HEK293 (cell line): Measurements from ENCODE around the gene AHCYL2.

ENCODE experiments used
- KLF16 ChIP-seq: fragments of 450-650 bp; formaldehyde crosslinking; IDR thresholded peaks from 2 replicates; pipeline ENCODE4 v1.5.1; 2017; ENCODE audit warnings: missing biosample characterization, missing genetic modification characterization
- TCF7L2 ChIP-seq: IDR thresholded peaks from 2 replicates; pipeline ENCODE4 v1.6.1; 2011; ENCODE audit warnings: low read depth, mild to moderate bottlenecking, inconsistent platforms, low read length, moderate library complexity, borderline replicate concordance
- ZBTB8A ChIP-seq: fragments of 450-650 bp; formaldehyde crosslinking; IDR thresholded peaks from 2 replicates; pipeline ENCODE4 v1.5.1; 2016; ENCODE audit warnings: missing biosample characterization, missing genetic modification characterization
- ZNF24 ChIP-seq: fragments of 450-650 bp; formaldehyde crosslinking; IDR thresholded peaks from 2 replicates; pipeline ENCODE4 v1.5.1; 2016; ENCODE audit warnings: missing biosample characterization, missing genetic modification characterization
- ZNF274 ChIP-seq, 2 experiments: fragments of 200-500 bp in 1 of 2; fragments of 450-650 bp in 1 of 2; sonication (Bioruptor generic) in 1 of 2; formaldehyde crosslinking in 1 of 2; IDR thresholded peaks; 2 replicates each; pipeline versions ENCODE4 v1.5.1 to v1.6.1; 2014 to 2016; ENCODE audit warnings: borderline replicate concordance in 1 of 2, inconsistent platforms in 1 of 2, low read length in 1 of 2, missing biosample characterization in 1 of 2, missing genetic modification characterization in 1 of 2
- ZNF292 ChIP-seq: fragments of 450-650 bp; formaldehyde crosslinking; IDR thresholded peaks from 2 replicates; pipeline ENCODE4 v1.5.1; 2016; ENCODE audit warnings: low read depth, missing biosample characterization, missing genetic modification characterization, borderline replicate concordance
- ZNF501 ChIP-seq: fragments of 450-650 bp; formaldehyde crosslinking; IDR thresholded peaks from 2 replicates; pipeline ENCODE4 v1.5.1; 2016; ENCODE audit warnings: missing biosample characterization, missing genetic modification characterization
- ZNF558 ChIP-seq: fragments of 450-650 bp; formaldehyde crosslinking; IDR thresholded peaks from 2 replicates; pipeline ENCODE4 v1.5.1; 2016; ENCODE audit warnings: missing biosample characterization, missing genetic modification characterization
- ZNF776 ChIP-seq: fragments of 450-650 bp; formaldehyde crosslinking; IDR thresholded peaks from 2 replicates; pipeline ENCODE4 v1.5.0; 2017; ENCODE audit warnings: missing biosample characterization, missing genetic modification characterization, borderline replicate concordance
- TF ChIP-seq, protein P1 (sequence below): fragments of 450-650 bp; formaldehyde crosslinking; IDR thresholded peaks from 2 replicates; pipeline ENCODE4 v1.5.1; 2016; ENCODE audit warnings: missing biosample characterization, missing genetic modification characterization
- TF ChIP-seq, protein P2 (sequence below): fragments of 450-650 bp; formaldehyde crosslinking; IDR thresholded peaks from 2 replicates; pipeline ENCODE4 v1.5.1; 2016; ENCODE audit warnings: missing biosample characterization, missing genetic modification characterization
- TF ChIP-seq, protein P3 (sequence below): sonication (generic); formaldehyde crosslinking; IDR thresholded peaks from 2 replicates; pipeline ENCODE4 v1.8.1; 2022; ENCODE audit warnings: mild to moderate bottlenecking, moderate library complexity, missing genetic modification reagents
- TF ChIP-seq, protein P4 (sequence below): fragments of 450-650 bp; formaldehyde crosslinking; IDR thresholded peaks from 2 replicates; pipeline ENCODE4 v1.5.1; 2016; ENCODE audit warnings: missing biosample characterization, missing genetic modification characterization

DNA sequence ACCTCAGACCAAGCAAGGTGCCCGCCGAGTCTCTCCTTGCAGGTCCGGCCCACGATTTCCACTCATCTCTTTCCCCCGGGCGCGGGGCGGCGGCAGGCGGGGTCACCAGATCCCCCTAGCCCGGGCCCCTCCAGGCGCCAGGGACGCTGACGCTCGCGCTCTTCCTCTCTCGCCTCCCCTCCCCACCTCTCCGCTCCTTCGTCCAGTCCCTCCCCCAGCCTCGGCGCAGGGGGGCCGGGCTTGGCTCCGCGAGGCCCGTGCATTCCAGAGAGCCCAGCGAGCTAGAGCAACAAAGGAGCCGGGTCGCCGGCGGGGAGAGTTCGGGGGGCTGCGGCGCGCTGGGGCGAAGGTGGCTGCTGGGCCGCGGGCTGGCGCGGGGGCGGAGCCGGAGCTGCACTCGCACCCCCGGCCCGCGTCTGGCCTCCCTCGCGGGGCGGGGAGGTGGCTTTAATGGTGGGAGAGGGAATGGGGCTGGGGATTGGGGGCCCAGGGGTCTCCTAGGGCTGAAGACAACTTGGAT, 36.4 kb upstream of the AHCYL2 start, which contains the start of gene SMO:
- TF ChIP-seq, protein P1, sequence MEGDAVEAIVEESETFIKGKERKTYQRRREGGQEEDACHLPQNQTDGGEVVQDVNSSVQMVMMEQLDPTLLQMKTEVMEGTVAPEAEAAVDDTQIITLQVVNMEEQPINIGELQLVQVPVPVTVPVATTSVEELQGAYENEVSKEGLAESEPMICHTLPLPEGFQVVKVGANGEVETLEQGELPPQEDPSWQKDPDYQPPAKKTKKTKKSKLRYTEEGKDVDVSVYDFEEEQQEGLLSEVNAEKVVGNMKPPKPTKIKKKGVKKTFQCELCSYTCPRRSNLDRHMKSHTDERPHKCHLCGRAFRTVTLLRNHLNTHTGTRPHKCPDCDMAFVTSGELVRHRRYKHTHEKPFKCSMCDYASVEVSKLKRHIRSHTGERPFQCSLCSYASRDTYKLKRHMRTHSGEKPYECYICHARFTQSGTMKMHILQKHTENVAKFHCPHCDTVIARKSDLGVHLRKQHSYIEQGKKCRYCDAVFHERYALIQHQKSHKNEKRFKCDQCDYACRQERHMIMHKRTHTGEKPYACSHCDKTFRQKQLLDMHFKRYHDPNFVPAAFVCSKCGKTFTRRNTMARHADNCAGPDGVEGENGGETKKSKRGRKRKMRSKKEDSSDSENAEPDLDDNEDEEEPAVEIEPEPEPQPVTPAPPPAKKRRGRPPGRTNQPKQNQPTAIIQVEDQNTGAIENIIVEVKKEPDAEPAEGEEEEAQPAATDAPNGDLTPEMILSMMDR (tag by site-specific recombination): no peak
- TF ChIP-seq KLF16 (tag by site-specific recombination) (peak; percentile 65), ZNF274 (IDR thresholded peaks at IDR 0.05; ENCODE audit: low read length) (no peak), ZNF274 (tag by site-specific recombination; IDR thresholded peaks at IDR 0.05; ENCODE audit: borderline replicate concordance) (no peak), ZNF558 (tag by site-specific recombination) (no peak), ZNF776 (tag by site-specific recombination) (no peak), TCF7L2 (no peak), ZNF24 (tag by site-specific recombination) (no peak), ZBTB8A (tag by site-specific recombination) (peak; percentile 75), ZNF501 (tag by site-specific recombination) (0 out of 2 replicates have a peak, but pooled peaks have one; percentile 3), ZNF292 (tag by site-specific recombination) (no peak)
- TF ChIP-seq, protein P2, sequence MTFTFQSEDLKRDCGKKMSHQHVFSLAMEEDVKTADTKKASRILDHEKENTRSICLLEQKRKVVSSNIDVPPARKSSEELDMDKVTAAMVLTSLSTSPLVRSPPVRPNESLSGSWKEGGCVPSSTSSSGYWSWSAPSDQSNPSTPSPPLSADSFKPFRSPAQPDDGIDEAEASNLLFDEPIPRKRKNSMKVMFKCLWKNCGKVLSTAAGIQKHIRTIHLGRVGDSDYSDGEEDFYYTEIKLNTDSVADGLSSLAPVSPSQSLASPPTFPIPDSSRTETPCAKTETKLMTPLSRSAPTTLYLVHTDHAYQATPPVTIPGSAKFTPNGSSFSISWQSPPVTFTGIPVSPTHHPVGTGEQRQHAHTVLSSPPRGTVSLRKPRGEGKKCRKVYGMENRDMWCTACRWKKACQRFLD (tag by site-specific recombination): no peak
- TF ChIP-seq, protein P3, sequence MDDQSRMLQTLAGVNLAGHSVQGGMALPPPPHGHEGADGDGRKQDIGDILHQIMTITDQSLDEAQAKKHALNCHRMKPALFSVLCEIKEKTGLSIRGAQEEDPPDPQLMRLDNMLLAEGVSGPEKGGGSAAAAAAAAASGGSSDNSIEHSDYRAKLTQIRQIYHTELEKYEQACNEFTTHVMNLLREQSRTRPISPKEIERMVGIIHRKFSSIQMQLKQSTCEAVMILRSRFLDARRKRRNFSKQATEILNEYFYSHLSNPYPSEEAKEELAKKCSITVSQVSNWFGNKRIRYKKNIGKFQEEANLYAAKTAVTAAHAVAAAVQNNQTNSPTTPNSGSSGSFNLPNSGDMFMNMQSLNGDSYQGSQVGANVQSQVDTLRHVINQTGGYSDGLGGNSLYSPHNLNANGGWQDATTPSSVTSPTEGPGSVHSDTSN: no peak
- TF ChIP-seq, protein P4, sequence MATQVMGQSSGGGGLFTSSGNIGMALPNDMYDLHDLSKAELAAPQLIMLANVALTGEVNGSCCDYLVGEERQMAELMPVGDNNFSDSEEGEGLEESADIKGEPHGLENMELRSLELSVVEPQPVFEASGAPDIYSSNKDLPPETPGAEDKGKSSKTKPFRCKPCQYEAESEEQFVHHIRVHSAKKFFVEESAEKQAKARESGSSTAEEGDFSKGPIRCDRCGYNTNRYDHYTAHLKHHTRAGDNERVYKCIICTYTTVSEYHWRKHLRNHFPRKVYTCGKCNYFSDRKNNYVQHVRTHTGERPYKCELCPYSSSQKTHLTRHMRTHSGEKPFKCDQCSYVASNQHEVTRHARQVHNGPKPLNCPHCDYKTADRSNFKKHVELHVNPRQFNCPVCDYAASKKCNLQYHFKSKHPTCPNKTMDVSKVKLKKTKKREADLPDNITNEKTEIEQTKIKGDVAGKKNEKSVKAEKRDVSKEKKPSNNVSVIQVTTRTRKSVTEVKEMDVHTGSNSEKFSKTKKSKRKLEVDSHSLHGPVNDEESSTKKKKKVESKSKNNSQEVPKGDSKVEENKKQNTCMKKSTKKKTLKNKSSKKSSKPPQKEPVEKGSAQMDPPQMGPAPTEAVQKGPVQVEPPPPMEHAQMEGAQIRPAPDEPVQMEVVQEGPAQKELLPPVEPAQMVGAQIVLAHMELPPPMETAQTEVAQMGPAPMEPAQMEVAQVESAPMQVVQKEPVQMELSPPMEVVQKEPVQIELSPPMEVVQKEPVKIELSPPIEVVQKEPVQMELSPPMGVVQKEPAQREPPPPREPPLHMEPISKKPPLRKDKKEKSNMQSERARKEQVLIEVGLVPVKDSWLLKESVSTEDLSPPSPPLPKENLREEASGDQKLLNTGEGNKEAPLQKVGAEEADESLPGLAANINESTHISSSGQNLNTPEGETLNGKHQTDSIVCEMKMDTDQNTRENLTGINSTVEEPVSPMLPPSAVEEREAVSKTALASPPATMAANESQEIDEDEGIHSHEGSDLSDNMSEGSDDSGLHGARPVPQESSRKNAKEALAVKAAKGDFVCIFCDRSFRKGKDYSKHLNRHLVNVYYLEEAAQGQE (tag by site-specific recombination): no peak
